GM12878 (cell line): ENCODE measurements around the gene COL23A1. TPM values are rescaled to one million over a fixed set of nuclear protein-coding genes. Genes with fewer than 3 reads are reported as not detected.

Experiments used
- ATAC-seq: fragments of 200-7000 bp; cut with Tn5 transposase; 3 replicates; pipeline ENCODE4 v1.9.1; 2020; ENCODE audit warnings: mild to moderate bottlenecking, moderate library complexity
- BruUV-seq: library from RNA; stranded (reverse); fragments of 400-500 nt; replicated peaks from 2 replicates; lab custom pipeline; 2021; lab: Mats Ljungman, UMichigan
- CTCF ChIA-PET: fragments of 300-600 bp; sonication (Branson Sonifier 250); formaldehyde crosslinking; extraction: SDS; loops from one replicate; lab custom pipeline; 2021; ENCODE audit warnings: inconsistent platforms; lab: Yijun Ruan, JAX
- POLR2A ChIA-PET: fragments of 350-600 bp; formaldehyde crosslinking; extraction: SDS; loops from one replicate; lab custom pipeline; 2021; ENCODE audit warnings: inconsistent platforms; lab: Charles Lee
- RAD21 ChIA-PET: fragments of 300-600 bp; sonication (Branson Sonifier 250); formaldehyde crosslinking; loops from one replicate; lab custom pipeline; 2023; ENCODE audit warnings: antibody characterized with exemption; ENCODE audit not compliant: unreplicated experiment; lab: Charles Lee
- SMC1A ChIA-PET: fragments of 300-600 bp; sonication (Branson Sonifier 250); formaldehyde crosslinking; loops from one replicate; lab custom pipeline; 2023; ENCODE audit not compliant: unreplicated experiment, uncharacterized antibody; lab: Charles Lee
- DNase-seq: peaks from one replicate; pipeline ENCODE4 v3.0.0-alpha.2; 2011; ENCODE audit warnings: low read depth, low spot score
- FAIRE-seq: peaks from 3 replicates; lab custom pipeline; 2011; peaks lifted over from hg19 to GRCh38; lab: Jason Lieb, UNC
- H2AFZ ChIP-seq: 2 replicates; pipeline ENCODE4 v1.6.0; 2011; ENCODE audit warnings: low read depth, low read length, control low read depth; ENCODE audit not compliant: control insufficient read depth
- H3K27ac ChIP-seq: 2 replicates; pipeline ENCODE4 v1.5.1; 2011; ENCODE audit warnings: control low read depth; ENCODE audit not compliant: control insufficient read depth, insufficient read depth
- H3K27me3 ChIP-seq, 2 experiments: replicated peaks in 1 of 2; 2 replicates each; pipeline versions ENCODE4 v1.6.0 to v1.6.1; 2011; ENCODE audit warnings: low read length in 1 of 2; ENCODE audit not compliant: control insufficient read depth in 2 of 2, insufficient read depth in 2 of 2
- H3K36me3 ChIP-seq, 2 experiments: 2 replicates each; pipeline ENCODE4 v1.5.1; 2011; ENCODE audit warnings: low read length in 1 of 2; ENCODE audit not compliant: control insufficient read depth in 2 of 2, insufficient read depth in 2 of 2
- H3K4me1 ChIP-seq: 2 replicates; pipeline ENCODE4 v1.6.1; 2011; ENCODE audit warnings: mild to moderate bottlenecking, low read length, moderate library complexity, mixed read lengths; ENCODE audit not compliant: control insufficient read depth, insufficient read depth
- H3K4me2 ChIP-seq: 2 replicates; pipeline ENCODE4 v1.6.0; 2011; ENCODE audit warnings: control low read depth; ENCODE audit not compliant: control insufficient read depth, insufficient read depth
- H3K4me3 ChIP-seq: fragments of 200-600 bp; sonication (generic); 2 replicates; pipeline ENCODE4 v1.5.1; 2016
- H3K79me2 ChIP-seq: 2 replicates; pipeline ENCODE4 v1.6.0; 2011; ENCODE audit warnings: low read length; ENCODE audit not compliant: control insufficient read depth, insufficient read depth
- H3K9ac ChIP-seq: 2 replicates; pipeline ENCODE4 v1.8.0; 2011; ENCODE audit warnings: low read length, control low read depth, mixed read lengths; ENCODE audit not compliant: control insufficient read depth, insufficient read depth
- H3K9me3 ChIP-seq: replicated peaks from 3 replicates; pipeline ENCODE4 v1.5.1; 2011; ENCODE audit warnings: mild to moderate bottlenecking, low read length; ENCODE audit not compliant: control insufficient read depth, insufficient read depth
- H4K20me1 ChIP-seq: 2 replicates; pipeline ENCODE4 v1.6.0; 2011; ENCODE audit not compliant: control insufficient read depth, insufficient read depth
- TCF3 ChIP-seq: IDR thresholded peaks from 2 replicates; pipeline ENCODE4 v1.6.1; 2012; ENCODE audit warnings: low read depth, mild to moderate bottlenecking, low read length, borderline replicate concordance; ENCODE audit not compliant: insufficient read depth
- USF1 ChIP-seq: IDR thresholded peaks from 2 replicates; pipeline ENCODE4 v1.6.1; 2011; ENCODE audit warnings: borderline replicate concordance, low read depth, mild to moderate bottlenecking, moderate library complexity, mixed read lengths, low read length; ENCODE audit not compliant: insufficient read depth; ENCODE audit errors: extremely low read length
- ZBED1 ChIP-seq: IDR thresholded peaks from 2 replicates; pipeline ENCODE4 v1.6.1; 2016; ENCODE audit warnings: borderline replicate concordance
- WGBS: methylation state at CpG from one replicate; pipeline ENCODE4 v1.1.6; 2016; ENCODE audit warnings: low lambda C conversion rate; ENCODE audit not compliant: insufficient replicate concordance, insufficient coverage; ENCODE audit errors: missing lambda C conversion rate; 5-methylcytosine and 5-hydroxymethylcytosine counted together
- in situ Hi-C: fragments of 300-500 bp; cut with MboI; formaldehyde crosslinking; loops from 9 replicates; pipeline ENCODE4 v1.14.3; 2018; ENCODE audit warnings: mixed read lengths
- intact Hi-C: fragments of 100-400 bp; cut with micrococcal nuclease; formaldehyde crosslinking; loops from one replicate; pipeline ENCODE4 v1.14.2; 2022; ENCODE audit not compliant: unreplicated experiment
- polyA plus RNA-seq, 11 experiments: library from polyadenylated mRNA; depleted of rRNA in 4 of 11; unstranded in 6 of 11; stranded (reverse) in 5 of 11; fragments of >200 nt; fragmentation: Nextera tagmentation in 4 of 11; fragmentation: Illumina TruSeq in 1 of 11; extraction: Ambion mirVana in 4 of 11; extraction: Trizol in 1 of 11; gene quantifications; 1 replicate in 1 of 11; 2 replicates in 10 of 11; pipeline versions ENCODE4 v1.2.1 to v1.2.3, GENCODE V29; 2011 to 2016; ENCODE audit warnings: inconsistent platforms in 2 of 11, missing spikeins in 2 of 11, low read depth in 1 of 11
- total RNA-seq, 4 experiments: library from RNA; depleted of rRNA in 3 of 4; stranded (reverse); fragments of >200 nt in 3 of 4; fragmentation: Illumina TruSeq in 1 of 4; extraction: Trizol in 1 of 4; gene quantifications; 2 replicates each; pipeline versions ENCODE4 v1.2.1 to v1.2.3, GENCODE V29; 2013 to 2021

COL23A1 gene
- total and polyA plus RNA-seq, 10 of the 15 experiments (the other 5 are each of a cell fraction or from before 2014, with no cell fraction given), result 0.03 to 0.83 (median 0.09) TPM; not detected in 5

- TF ChIP-seq ZBED1 (no peak), TCF3 (no peak)
These were observed 157.5 kb downstream of the COL23A1 start (continued) for GRCh38 chr5:178432421-178433272.

GRCh38 chr5:178431782-178432165 is 158.4 kb downstream of the COL23A1 start:
- CTCF ChIA-PET, result no interaction called here
- 20% methylated on average over 5 of the region's 5 CpGs for WGBS
- Histone ChIP-seq H3K4me2 (no peak overlapping the region), H3K79me2 (no peaks in the 10 kb centered on the region), H3K9ac (no peak overlapping the region), H4K20me1 (no peaks in the 10 kb centered on the region), H2AFZ (no peak overlapping the region), H3K4me1 (no peaks in the 10 kb centered on the region), H3K27me3 (no peaks in the 10 kb centered on the region), H3K9me3 (no peaks in the 10 kb centered on the region), H3K27ac (no peak overlapping the region), H3K36me3 (no peaks in the 10 kb centered on the region), H3K4me3 (no peak overlapping the region)
- RAD21 ChIA-PET, result no interaction called here
- TF ChIP-seq USF1, result no peak
- no TSS peak for BruUV-seq
- FAIRE-seq, result no peak
- POLR2A ChIA-PET, result no interaction called here
- in situ Hi-C loops (no loop called here), intact Hi-C loops (no loop called here)
- no peak for ATAC-seq
- SMC1A ChIA-PET, result no interaction called here
- DNase-seq, result no peak
